Liver (tissue), 9 donors: ENCODE measurements around the gene PRIMPOL. TPM values are rescaled to one million over a fixed set of nuclear protein-coding genes. Genes with fewer than 3 reads are reported as not detected.

ENCODE experiments used
- DNase-seq: peaks from one replicate; pipeline ENCODE4 v3.0.0-alpha.2; 2017; ENCODE audit warnings: low spot score
- H3K27ac ChIP-seq, 2 donors: one replicate each; pipeline ENCODE4 v1.7.0; 2013; ENCODE audit warnings: inconsistent platforms in 2 of 2, low read length in 2 of 2, control low read depth in 1 of 2, low read depth in 1 of 2, mild to moderate bottlenecking in 1 of 2
- H3K27me3 ChIP-seq, 4 donors: one replicate each; pipeline versions ENCODE4 v1.6.1 to v1.7.0; 2013; ENCODE audit warnings: low read length in 3 of 4, inconsistent platforms in 1 of 4, mild to moderate bottlenecking in 1 of 4, moderate library complexity in 1 of 4; ENCODE audit not compliant: control insufficient read depth in 4 of 4, insufficient read depth in 4 of 4
- H3K36me3 ChIP-seq, 4 donors: one replicate each; pipeline versions ENCODE4 v1.6.1 to v1.7.0; 2013; ENCODE audit warnings: low read length in 3 of 4, mild to moderate bottlenecking in 3 of 4, low read depth in 1 of 4, moderate library complexity in 1 of 4; ENCODE audit not compliant: control insufficient read depth in 4 of 4, insufficient read depth in 3 of 4
- H3K4me1 ChIP-seq, 4 donors: one replicate each; pipeline versions ENCODE4 v1.6.1 to v1.7.0; 2013; ENCODE audit warnings: low read length in 3 of 4, mild to moderate bottlenecking in 3 of 4, moderate library complexity in 1 of 4; ENCODE audit not compliant: control insufficient read depth in 4 of 4, insufficient read depth in 4 of 4
- H3K4me3 ChIP-seq, 3 donors: one replicate each; pipeline versions ENCODE4 v1.6.1 to v1.7.0; 2013; ENCODE audit warnings: low read length in 3 of 3, control low read depth in 1 of 3, low read depth in 1 of 3, mild to moderate bottlenecking in 1 of 3
- H3K9ac ChIP-seq, 2 donors: one replicate each; pipeline ENCODE4 v1.7.0; 2013; ENCODE audit warnings: low read length in 2 of 2, mild to moderate bottlenecking in 2 of 2, moderate library complexity in 2 of 2, control low read depth in 1 of 2, low read depth in 1 of 2
- H3K9me3 ChIP-seq, 4 donors: one replicate each; pipeline versions ENCODE4 v1.6.1 to v1.7.0; 2013; ENCODE audit warnings: low read length in 3 of 4; ENCODE audit not compliant: control insufficient read depth in 4 of 4
- FOXA1 ChIP-seq: IDR thresholded peaks from 2 replicates; pipeline ENCODE4 v1.6.1; 2016; ENCODE audit warnings: antibody characterized with exemption
- GABPA ChIP-seq, 2 donors: IDR thresholded peaks in 1 of 2; conservative IDR thresholded peaks in 1 of 2; 2 replicates each; pipeline ENCODE4 v1.6.1; 2016; ENCODE audit warnings: antibody characterized with exemption in 2 of 2, mild to moderate bottlenecking in 1 of 2, moderate library complexity in 1 of 2
- HNF4A ChIP-seq, 2 donors: conservative IDR thresholded peaks; 2 replicates each; pipeline ENCODE4 v1.6.1; 2016; ENCODE audit warnings: antibody characterized with exemption in 2 of 2, mild to moderate bottlenecking in 2 of 2
- JUND ChIP-seq, 2 donors: IDR thresholded peaks; 2 replicates each; pipeline ENCODE4 v1.6.1; 2016; ENCODE audit warnings: antibody characterized with exemption in 2 of 2
- NR2F2 ChIP-seq: IDR thresholded peaks from 2 replicates; pipeline ENCODE4 v1.6.1; 2016; ENCODE audit warnings: antibody characterized with exemption
- RAD21 ChIP-seq, 2 donors: IDR thresholded peaks; 2 replicates each; pipeline ENCODE4 v1.6.1; 2016; ENCODE audit warnings: antibody characterized with exemption in 2 of 2, mild to moderate bottlenecking in 2 of 2
- REST ChIP-seq: IDR thresholded peaks from 2 replicates; pipeline ENCODE4 v1.6.1; 2016; ENCODE audit warnings: antibody characterized with exemption, mild to moderate bottlenecking
- TAF1 ChIP-seq: conservative IDR thresholded peaks from 2 replicates; pipeline ENCODE4 v1.6.1; 2016; ENCODE audit warnings: antibody characterized with exemption, mild to moderate bottlenecking
- ZBTB33 ChIP-seq: IDR thresholded peaks from 2 replicates; pipeline ENCODE4 v1.6.1; 2016; ENCODE audit warnings: antibody characterized with exemption
- WGBS: extraction: QIAGEN DNeasy Blood & Tissue Kit; methylation state at CpG from one replicate; pipeline ENCODE4 v1.1.7; 2013; 5-methylcytosine and 5-hydroxymethylcytosine counted together
- polyA plus RNA-seq, 2 donors: library from polyadenylated mRNA; stranded (reverse) in 1 of 2; unstranded in 1 of 2; fragments of 200-250 nt in 1 of 2; fragments of >200 nt in 1 of 2; fragmentation: Nextera tagmentation in 1 of 2; extraction: Ambion mirVana in 1 of 2; gene quantifications; one replicate each; pipeline versions ENCODE4 v1.2.1 to v1.2.3, GENCODE V29; 2013 to 2015
- total RNA-seq, 2 donors: library from RNA; depleted of rRNA; stranded (reverse); fragments of >200 nt; gene quantifications; one replicate each; pipeline ENCODE4 v1.2.3, GENCODE V29; 2014
- TF ChIP-seq, protein P1 (sequence below): IDR thresholded peaks from 2 replicates; pipeline ENCODE4 v1.6.1; 2016; ENCODE audit warnings: antibody characterized with exemption
- donor health status: healthy.
- donor health status: healthy.
- donor health status: healthy.
- donor health status: healthy.
- donor health status: healthy.

The PRIMPOL gene
- total and polyA plus RNA-seq, 4 donors: 2.2 to 7.3 (median 5.5) TPM

- H3K9ac ChIP-seq: no peak overlapping the region
- no peak for DNase-seq
- H3K4me1 ChIP-seq: no peaks in the 10 kb centered on the region
- no peak for TF ChIP-seq REST
- TF ChIP-seq FOXA1: no peak
- H3K4me3 ChIP-seq: no peak overlapping the region
- no peaks in the 10 kb centered on the region for H3K9me3 ChIP-seq
- H3K27ac ChIP-seq: no peak overlapping the region
- no peaks in the 10 kb centered on the region for H3K27me3 ChIP-seq
- no peaks in the 10 kb centered on the region for H3K36me3 ChIP-seq
- 97% methylated on average over 2 of the region's 2 CpGs for WGBS
Measured at GRCh38 chr4:184702114-184702513, 52.6 kb downstream of the PRIMPOL start.

GRCh38 chr4:184705692-184706091, 56.2 kb downstream of the PRIMPOL start:
- no peaks in the 10 kb centered on the region for H3K27me3 ChIP-seq
- 83% methylated on average over 5 of the region's 5 CpGs for WGBS
- H3K4me1 ChIP-seq: no peaks in the 10 kb centered on the region
- no peak for DNase-seq
- no peak overlapping the region for H3K27ac ChIP-seq
- TF ChIP-seq ZBTB33: no peak
- TF ChIP-seq TAF1: no peak
- no peak for TF ChIP-seq FOXA1
- TF ChIP-seq REST: no peak
- no peak for TF ChIP-seq JUND (IDR thresholded peaks at IDR 0.05)
- TF ChIP-seq GABPA (IDR thresholded peaks at IDR 0.05 in 1 of 2, conservative IDR thresholded peaks at IDR 0.05 in 1 of 2): no peak
- no peak for TF ChIP-seq NR2F2
- no peak overlapping the region for H3K9ac ChIP-seq
- H3K36me3 ChIP-seq: peaks cover 0 to 2% (median 0%) of the 10 kb centered on the region in 4 donors
- H3K4me3 ChIP-seq: no peak overlapping the region
- no peaks in the 10 kb centered on the region for H3K9me3 ChIP-seq

- WGBS: 87% methylated on average over 1 of the region's 1 CpG
- H3K4me3 ChIP-seq: no peak overlapping the region
Measured at GRCh38 chr4:184706453-184706852, 56.9 kb downstream of the PRIMPOL start.

More at GRCh38 chr4:184706453-184706852, 56.9 kb downstream of the PRIMPOL start:
- no peak for DNase-seq
- Histone ChIP-seq H3K9ac (no peak overlapping the region), H3K36me3 (peaks cover 0 to 2% (median 0%) of the 10 kb centered on the region in 4 donors), H3K9me3 (no peaks in the 10 kb centered on the region), H3K27me3 (no peaks in the 10 kb centered on the region), H3K4me1 (no peaks in the 10 kb centered on the region), H3K27ac (no peak overlapping the region)
- TF ChIP-seq ZBTB33: no peak
- TF ChIP-seq, protein P1, sequence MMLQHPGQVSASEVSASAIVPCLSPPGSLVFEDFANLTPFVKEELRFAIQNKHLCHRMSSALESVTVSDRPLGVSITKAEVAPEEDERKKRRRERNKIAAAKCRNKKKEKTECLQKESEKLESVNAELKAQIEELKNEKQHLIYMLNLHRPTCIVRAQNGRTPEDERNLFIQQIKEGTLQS: no peak
- TF ChIP-seq FOXA1: no peak
- no peak for TF ChIP-seq HNF4A (conservative IDR thresholded peaks at IDR 0.05)
- no peak for TF ChIP-seq REST
- no peak for TF ChIP-seq RAD21 (IDR thresholded peaks at IDR 0.05)
- no peak for TF ChIP-seq GABPA (IDR thresholded peaks at IDR 0.05 in 1 of 2, conservative IDR thresholded peaks at IDR 0.05 in 1 of 2)
- TF ChIP-seq NR2F2: no peak
